HCT116 (cell line): Measurements from ENCODE around the gene TNNT2. TPM values are rescaled to one million over a fixed set of nuclear protein-coding genes. Genes with fewer than 3 reads are reported as not detected.

Source experiments
- ATAC-seq: fragments of 200-7000 bp; cut with Tn5 transposase; 2 replicates; pipeline ENCODE4 v1.9.1; 2020; ENCODE audit warnings: mild to moderate bottlenecking, moderate library complexity
- BruUV-seq: library from RNA; stranded (reverse); fragments of 400-500 nt; replicated peaks from 2 replicates; lab custom pipeline; 2021; lab: Mats Ljungman, UMichigan
- CTCF ChIA-PET: fragments of 300-600 bp; sonication (Branson Sonifier 250); formaldehyde crosslinking; loops from one replicate; lab custom pipeline; 2021; ENCODE audit warnings: antibody characterized with exemption; lab: Charles Lee
- POLR2A ChIA-PET: fragments of 300-600, 350-600 bp; sonication (Branson Sonifier 250); formaldehyde crosslinking; loops from one replicate; lab custom pipeline; 2021; ENCODE audit warnings: antibody characterized with exemption; lab: Charles Lee
- RAD21 ChIA-PET, 2 experiments: fragments of 300-600 bp; sonication (Branson Sonifier 250); formaldehyde crosslinking; loops; one replicate each; lab custom pipeline; 2023; ENCODE audit warnings: low total read pairs in 2 of 2; ENCODE audit not compliant: uncharacterized antibody in 2 of 2, unreplicated experiment in 2 of 2, low non-redundant PET in 1 of 2; lab: Charles Lee
- DNase-seq: peaks from one replicate; pipeline ENCODE4 v3.0.0-alpha.2; 2010; ENCODE audit warnings: low read depth, low spot score
- H2AFZ ChIP-seq: fragments of 200-600 bp; shearing (Covaris generic), sonication (generic); 2 replicates; pipeline ENCODE4 v1.6.1; 2017; ENCODE audit warnings: low read depth, mixed run types, mixed read lengths, antibody characterized with exemption, low read length; ENCODE audit not compliant: poor library complexity, severe bottlenecking
- H3K27ac ChIP-seq: 2 replicates; pipeline ENCODE4 v1.5.1; 2012; ENCODE audit warnings: low read depth, low read length
- H3K27me3 ChIP-seq: fragments of 200-600 bp; sonication (generic); 2 replicates; pipeline ENCODE4 v1.6.1; 2016; ENCODE audit warnings: mixed run types, low read length, mixed read lengths; ENCODE audit not compliant: insufficient read depth
- H3K36me3 ChIP-seq, 2 experiments: fragments of 200-500 bp in 1 of 2; fragments of 200-600 bp in 1 of 2; sonication (Bioruptor generic) in 1 of 2; sonication (generic) in 1 of 2; 2 replicates each; pipeline versions ENCODE4 v1.5.1 to v1.6.1; 2014 to 2016; ENCODE audit warnings: low read length in 2 of 2, inconsistent platforms in 1 of 2, mixed read lengths in 1 of 2, mixed run types in 1 of 2; ENCODE audit not compliant: insufficient read depth in 2 of 2, control insufficient read depth in 1 of 2
- H3K4me1 ChIP-seq, 2 experiments: fragments of 200-600 bp in 1 of 2; sonication (generic) in 1 of 2; 2 replicates each; pipeline versions ENCODE4 v1.5.1 to v1.6.1; 2012 to 2017; ENCODE audit warnings: low read length in 2 of 2, inconsistent platforms in 1 of 2, mild to moderate bottlenecking in 1 of 2, mixed read lengths in 1 of 2, mixed run types in 1 of 2, moderate library complexity in 1 of 2; ENCODE audit not compliant: insufficient read depth in 2 of 2, control insufficient read depth in 1 of 2
- H3K4me2 ChIP-seq: fragments of 200-600 bp; sonication (generic); 2 replicates; pipeline ENCODE4 v1.6.1; 2017; ENCODE audit warnings: mixed run types, low read length, mixed read lengths
- H3K4me3 ChIP-seq, 2 experiments: fragments of 200-600 bp in 1 of 2; sonication (generic) in 1 of 2; replicated peaks in 1 of 2; 2 replicates each; pipeline ENCODE4 v1.5.1; 2011 to 2016; ENCODE audit warnings: low read length in 2 of 2, control low read depth in 1 of 2, low read depth in 1 of 2, mild to moderate bottlenecking in 1 of 2, mixed read lengths in 1 of 2, mixed run types in 1 of 2
- H3K79me2 ChIP-seq: fragments of 200-600 bp; sonication (generic); 2 replicates; pipeline ENCODE4 v1.6.1; 2017; ENCODE audit warnings: mild to moderate bottlenecking, mixed run types, low read length, moderate library complexity, mixed read lengths; ENCODE audit not compliant: insufficient read depth
- H3K9ac ChIP-seq: fragments of 200-600 bp; sonication (generic); 2 replicates; pipeline ENCODE4 v1.6.1; 2016; ENCODE audit warnings: low read length, mixed read lengths
- H3K9me2 ChIP-seq: fragments of 200-600 bp; sonication (generic), shearing (Covaris generic); 2 replicates; pipeline ENCODE4 v1.6.1; 2017; ENCODE audit warnings: mixed run types, mild to moderate bottlenecking, moderate library complexity; ENCODE audit not compliant: insufficient read depth
- H3K9me3 ChIP-seq, 2 experiments: fragments of 200-500 bp in 1 of 2; fragments of 200-600 bp in 1 of 2; sonication (Bioruptor generic) in 1 of 2; sonication (generic) in 1 of 2; 2 replicates each; pipeline ENCODE4 v1.6.1; 2014 to 2017; ENCODE audit warnings: low read length in 2 of 2, mixed read lengths in 2 of 2, inconsistent platforms in 1 of 2, low read depth in 1 of 2, mild to moderate bottlenecking in 1 of 2, mixed run types in 1 of 2, moderate library complexity in 1 of 2; ENCODE audit not compliant: control insufficient read depth in 1 of 2, insufficient read depth in 1 of 2
- H4K20me1 ChIP-seq: fragments of 200-600 bp; sonication (generic), shearing (Covaris generic); 2 replicates; pipeline ENCODE4 v1.6.1; 2017; ENCODE audit warnings: mixed run types, mild to moderate bottlenecking, moderate library complexity; ENCODE audit not compliant: insufficient read depth
- CTCF ChIP-seq, 3 experiments: fragments of 200-600 bp in 1 of 3; sonication (generic) in 1 of 3; IDR thresholded peaks in 2 of 3; conservative IDR thresholded peaks in 1 of 3; 2 replicates each; pipeline ENCODE4 v1.5.1; 2012 to 2017; ENCODE audit warnings: low read depth in 2 of 3, low read length in 2 of 3, antibody characterized with exemption in 1 of 3, borderline replicate concordance in 1 of 3, control low read depth in 1 of 3, mild to moderate bottlenecking in 1 of 3, mixed read lengths in 1 of 3, mixed run types in 1 of 3, moderate library complexity in 1 of 3; ENCODE audit not compliant: insufficient read depth in 1 of 3
- EGR1 ChIP-seq: IDR thresholded peaks from 2 replicates; pipeline ENCODE4 v1.6.1; 2012; ENCODE audit warnings: low read depth
- JUND ChIP-seq: IDR thresholded peaks from 2 replicates; pipeline ENCODE4 v1.6.1; 2012
- POLR2AphosphoS5 ChIP-seq: IDR thresholded peaks from 2 replicates; pipeline ENCODE4 v1.6.1; 2011; ENCODE audit warnings: mild to moderate bottlenecking, low read depth, low read length, moderate library complexity
- REST ChIP-seq: IDR thresholded peaks from 2 replicates; pipeline ENCODE4 v1.6.1; 2012; ENCODE audit warnings: low read depth
- SRF ChIP-seq: IDR thresholded peaks from 2 replicates; pipeline ENCODE4 v1.6.1; 2012; ENCODE audit warnings: low read depth
- TCF7L2 ChIP-seq: IDR thresholded peaks from 2 replicates; pipeline ENCODE4 v1.7.0; 2011; ENCODE audit warnings: borderline replicate concordance, inconsistent platforms; ENCODE audit not compliant: insufficient read depth, insufficient read length; ENCODE audit errors: extremely low read depth
- YY1 ChIP-seq: IDR thresholded peaks from 2 replicates; pipeline ENCODE4 v1.6.1; 2011; ENCODE audit warnings: low read length, low read depth, moderate library complexity, mild to moderate bottlenecking; ENCODE audit not compliant: insufficient replicate concordance; ENCODE audit errors: extremely low read depth
- ZBTB33 ChIP-seq: IDR thresholded peaks from 2 replicates; pipeline ENCODE4 v1.6.1; 2011; ENCODE audit warnings: mild to moderate bottlenecking, low read length, moderate library complexity; ENCODE audit not compliant: insufficient replicate concordance; ENCODE audit errors: extremely low read depth
- ZFX ChIP-seq: fragments of 450-650 bp; IDR thresholded peaks from 2 replicates; pipeline ENCODE4 v1.6.1; 2017
- ZNF274 ChIP-seq: fragments of 200-500 bp; sonication (Bioruptor generic); IDR thresholded peaks from 2 replicates; pipeline ENCODE4 v1.6.1; 2014; ENCODE audit warnings: mild to moderate bottlenecking, low read depth, low read length, inconsistent platforms
- intact Hi-C: fragments of 100-400 bp; cut with micrococcal nuclease; formaldehyde crosslinking; loops from 2 replicates; pipeline ENCODE4 v1.10.0; 2022
- total RNA-seq: library from RNA; stranded (reverse); gene quantifications from one replicate; pipeline ENCODE4 v1.2.1, GENCODE V29; 2021; ENCODE audit not compliant: unreplicated experiment

Gene TNNT2
- total RNA-seq, 1 experiment from 2014 or later = 2.0 TPM

- Histone ChIP-seq H3K4me2 (no peak overlapping the region), H2AFZ (no peak overlapping the region), H3K4me1 (peaks cover 5 to 41% of the 10 kb centered on the region in 2 experiments; a peak in 3 of 4 replicates), H3K36me3 (no peaks in the 10 kb centered on the region), H3K79me2 (no peaks in the 10 kb centered on the region), H3K27me3 (no peaks in the 10 kb centered on the region), H3K9me3 (no peaks in the 10 kb centered on the region), H3K4me3 (no peak overlapping the region), H3K27ac (no peak overlapping the region), H3K9me2 (no peaks in the 10 kb centered on the region), H4K20me1 (no peaks in the 10 kb centered on the region), H3K9ac (no peak overlapping the region)
- POLR2A ChIA-PET = interaction anchor here (1.3 kb wide), 1 partner anchor 12 kb away, joined by 3 read pairs; no protein-coding TSS in a partner anchor
- CTCF ChIA-PET = interaction anchor here (0.6 to 1.0 kb wide), 2 partner anchors 62 to 464 kb away, joined by 3 read pairs; no protein-coding TSS in a partner anchor
- no TSS peak for BruUV-seq
- TF ChIP-seq REST (no peak), YY1 (no peak), JUND (no peak), ZFX (no peak), CTCF (IDR thresholded peaks at IDR 0.05 in 2 of 3, conservative IDR thresholded peaks at IDR 0.05 in 1 of 3; ENCODE audit: borderline replicate concordance in 1 of 3, insufficient read depth in 1 of 3, low read depth in 2 of 3, low read length in 2 of 3) (no peak), TCF7L2 (no peak), POLR2AphosphoS5 (no peak), EGR1 (no peak), ZNF274 (no peak), ZBTB33 (no peak), SRF (no peak)
- RAD21 ChIA-PET = no interaction called here
- ATAC-seq (no peak), DNase-seq (no peak)
- intact Hi-C loops = loop anchor here (1.0 kb wide), 1 partner anchor 24 kb away; no protein-coding TSS in a partner anchor
Measured at GRCh38 chr1:201408834-201409200, 31.3 kb upstream of the TNNT2 start.
